Measurements from ENCODE around the gene TMEM212. TPM values are rescaled to one million over a fixed set of nuclear protein-coding genes. Genes with fewer than 3 reads are reported as not detected.

TMEM212 gene
- total RNA-seq, 2 donors from 2014 or later = not detected

- H3K27ac Mint-ChIP-seq = no peak overlapping the region
- no peaks in the 10 kb centered on the region for H3K9me3 Mint-ChIP-seq
- TF ChIP-seq, protein P1, sequence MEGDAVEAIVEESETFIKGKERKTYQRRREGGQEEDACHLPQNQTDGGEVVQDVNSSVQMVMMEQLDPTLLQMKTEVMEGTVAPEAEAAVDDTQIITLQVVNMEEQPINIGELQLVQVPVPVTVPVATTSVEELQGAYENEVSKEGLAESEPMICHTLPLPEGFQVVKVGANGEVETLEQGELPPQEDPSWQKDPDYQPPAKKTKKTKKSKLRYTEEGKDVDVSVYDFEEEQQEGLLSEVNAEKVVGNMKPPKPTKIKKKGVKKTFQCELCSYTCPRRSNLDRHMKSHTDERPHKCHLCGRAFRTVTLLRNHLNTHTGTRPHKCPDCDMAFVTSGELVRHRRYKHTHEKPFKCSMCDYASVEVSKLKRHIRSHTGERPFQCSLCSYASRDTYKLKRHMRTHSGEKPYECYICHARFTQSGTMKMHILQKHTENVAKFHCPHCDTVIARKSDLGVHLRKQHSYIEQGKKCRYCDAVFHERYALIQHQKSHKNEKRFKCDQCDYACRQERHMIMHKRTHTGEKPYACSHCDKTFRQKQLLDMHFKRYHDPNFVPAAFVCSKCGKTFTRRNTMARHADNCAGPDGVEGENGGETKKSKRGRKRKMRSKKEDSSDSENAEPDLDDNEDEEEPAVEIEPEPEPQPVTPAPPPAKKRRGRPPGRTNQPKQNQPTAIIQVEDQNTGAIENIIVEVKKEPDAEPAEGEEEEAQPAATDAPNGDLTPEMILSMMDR (conservative IDR thresholded peaks at IDR 0.05) = no peak
- H3K27me3 Mint-ChIP-seq (ENCODE audit: insufficient read depth) = no peaks in the 10 kb centered on the region
- H3K4me3 Mint-ChIP-seq = no peak overlapping the region
- Histone ChIP-seq H3K9me3 (ENCODE audit: control insufficient read depth, low read length) (no peaks in the 10 kb centered on the region), H3K4me3 (ENCODE audit: low read length) (no peak overlapping the region), H3K27ac (ENCODE audit: low read depth, low read length) (no peak overlapping the region), H3K36me3 (ENCODE audit: control insufficient read depth, insufficient read depth, low read length) (no peaks in the 10 kb centered on the region), H3K9ac (ENCODE audit: extremely low read depth, low read length, poor library complexity, severe bottlenecking) (no peak overlapping the region), H3K4me1 (ENCODE audit: control insufficient read depth, insufficient read depth, low read length) (no peaks in the 10 kb centered on the region), H3K27me3 (ENCODE audit: control insufficient read depth, insufficient read depth, low read length, poor library complexity, severe bottlenecking) (no peaks in the 10 kb centered on the region)
- DNase-seq = no peak
- H3K36me3 Mint-ChIP-seq (ENCODE audit: low read depth) = no peaks in the 10 kb centered on the region
- 89 to 93% methylated on average over 5 to 8 of the region's 8 CpGs for WGBS, 2 experiments (ENCODE audit: insufficient coverage in 1 of 2, insufficient read length in 1 of 2)
- H3K4me1 Mint-ChIP-seq = peaks cover 3% of the 10 kb centered on the region
Observed at GRCh38 chr3:171871392-171872274, 28.5 kb downstream of the TMEM212 start.

DNA sequence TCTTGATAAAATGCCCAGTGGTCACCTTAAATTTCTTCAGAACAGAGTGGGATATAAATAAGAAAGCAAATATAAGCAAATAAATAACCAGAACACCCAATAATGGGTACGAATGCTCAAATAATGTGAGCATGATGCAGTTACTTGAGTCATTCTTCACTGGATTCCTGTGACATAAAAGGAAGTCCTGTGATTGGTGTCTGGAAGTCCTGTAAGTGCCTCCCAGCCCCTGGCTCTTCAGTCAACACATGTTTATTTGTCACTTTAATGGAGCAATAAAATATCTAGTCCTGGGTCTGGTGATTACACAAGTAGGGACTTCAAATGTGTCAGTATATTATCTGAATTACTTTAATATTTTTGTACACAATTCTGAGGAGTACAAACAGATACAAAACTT lies 30.4 kb downstream of the TMEM212 start:
- peaks cover 9% of the 10 kb centered on the region for H3K4me1 Mint-ChIP-seq
- H3K9me3 Mint-ChIP-seq = no peaks in the 10 kb centered on the region
- no peak overlapping the region for H3K9ac ChIP-seq (ENCODE audit: extremely low read depth, low read length, poor library complexity, severe bottlenecking)
- H3K27ac Mint-ChIP-seq = no peak overlapping the region
- no peak overlapping the region for H3K4me3 ChIP-seq (ENCODE audit: low read length)
- peak overlapping the region; percentile 89 for H3K27ac ChIP-seq (ENCODE audit: low read depth, low read length)
- no peaks in the 10 kb centered on the region for H3K9me3 ChIP-seq (ENCODE audit: control insufficient read depth, low read length)
- 96 to 100% methylated on average over 1 of the region's 1 CpG for WGBS, 2 experiments (ENCODE audit: insufficient coverage in 1 of 2, insufficient read length in 1 of 2)
- no peaks in the 10 kb centered on the region for H3K27me3 ChIP-seq (ENCODE audit: control insufficient read depth, insufficient read depth, low read length, poor library complexity, severe bottlenecking)
- no peaks in the 10 kb centered on the region for H3K36me3 Mint-ChIP-seq (ENCODE audit: low read depth)
- no peaks in the 10 kb centered on the region for H3K4me1 ChIP-seq (ENCODE audit: control insufficient read depth, insufficient read depth, low read length)
- H3K4me3 Mint-ChIP-seq = no peak overlapping the region
- no peaks in the 10 kb centered on the region for H3K36me3 ChIP-seq (ENCODE audit: control insufficient read depth, insufficient read depth, low read length)
- DNase-seq = no peak
- TF ChIP-seq, protein P1 (conservative IDR thresholded peaks at IDR 0.05) = no peak
- H3K27me3 Mint-ChIP-seq (ENCODE audit: insufficient read depth) = peaks cover 4% of the 10 kb centered on the region

- Histone ChIP-seq H3K27ac (ENCODE audit: low read depth, low read length) (peak overlapping the region; percentile 89), H3K9ac (ENCODE audit: extremely low read depth, low read length, poor library complexity, severe bottlenecking) (no peak overlapping the region), H3K9me3 (ENCODE audit: control insufficient read depth, low read length) (no peaks in the 10 kb centered on the region), H3K27me3 (ENCODE audit: control insufficient read depth, insufficient read depth, low read length, poor library complexity, severe bottlenecking) (no peaks in the 10 kb centered on the region), H3K36me3 (ENCODE audit: control insufficient read depth, insufficient read depth, low read length) (no peaks in the 10 kb centered on the region), H3K4me1 (ENCODE audit: control insufficient read depth, insufficient read depth, low read length) (no peaks in the 10 kb centered on the region), H3K4me3 (ENCODE audit: low read length) (no peak overlapping the region)
- Mint-ChIP-seq H3K9me3 (no peaks in the 10 kb centered on the region), H3K4me1 (peaks cover 13% of the 10 kb centered on the region), H3K36me3 (ENCODE audit: low read depth) (no peaks in the 10 kb centered on the region), H3K27me3 (ENCODE audit: insufficient read depth) (peaks cover 4% of the 10 kb centered on the region), H3K4me3 (no peak overlapping the region), H3K27ac (peak overlapping the region; percentile 26)
- 50 to 76% methylated on average over 1 to 2 of the region's 2 CpGs for WGBS, 2 experiments (ENCODE audit: insufficient coverage in 1 of 2, insufficient read length in 1 of 2)
- TF ChIP-seq, protein P1 (conservative IDR thresholded peaks at IDR 0.05) = no peak
- DNase-seq = no peak
Observed at GRCh38 chr3:171874251-171874681, 31.1 kb downstream of the TMEM212 start.

Measured in endodermal cell (in vitro differentiated cells).